K562 (cell line): ENCODE measurements around the gene PGM3. TPM values are rescaled to one million over a fixed set of nuclear protein-coding genes. Genes with fewer than 3 reads are reported as not detected.

ENCODE experiments used
- ATAC-seq: fragments of 200-7000 bp; cut with Tn5 transposase; 3 replicates; pipeline ENCODE4 v1.9.1; 2020; ENCODE audit warnings: moderate library complexity
- BruUV-seq: library from RNA; stranded (reverse); fragments of 400-500 nt; replicated peaks from 2 replicates; lab custom pipeline; 2021; lab: Mats Ljungman, UMichigan
- CTCF ChIA-PET: fragments of 300-600 bp; formaldehyde crosslinking; extraction: SDS; loops from one replicate; lab custom pipeline; 2021; ENCODE audit warnings: low intra/inter-chr PET ratio; lab: Yijun Ruan, JAX
- POLR2A ChIA-PET: fragments of 300-600, 350-650 bp; sonication (Branson Sonifier 250); formaldehyde crosslinking; extraction: SDS; loops from one replicate; lab custom pipeline; 2021; ENCODE audit warnings: antibody characterized with exemption, inconsistent platforms; lab: Yijun Ruan, JAX
- DNase-seq, 4 experiments: peaks; one replicate each; pipeline versions ENCODE4 v3.0.0 to v3.0.0-alpha.2; 2011 to 2018; ENCODE audit warnings: low spot score in 3 of 4, mixed read lengths in 3 of 4; ENCODE audit errors: extremely low read depth in 1 of 4
- FAIRE-seq: peaks from 2 replicates; lab custom pipeline; 2011; peaks lifted over from hg19 to GRCh38; lab: Jason Lieb, UNC
- H2AFZ ChIP-seq: 2 replicates; pipeline ENCODE4 v1.6.0; 2011; ENCODE audit warnings: low read depth, low read length, control low read depth, inconsistent platforms
- H3K27ac ChIP-seq: fragments of 200-600 bp; 3 replicates; pipeline ENCODE4 v1.8.0; 2011; ENCODE audit warnings: low read depth, mild to moderate bottlenecking, control low read depth, inconsistent platforms, low read length, moderate library complexity, mixed read lengths; ENCODE audit errors: extremely low read depth
- H3K27me3 ChIP-seq, 2 experiments: fragments of 300-600 bp in 1 of 2; 2 replicates in 1 of 2; 3 replicates in 1 of 2; pipeline versions ENCODE4 v1.6.0 to v1.8.0; 2011; ENCODE audit warnings: inconsistent platforms in 2 of 2, low read length in 2 of 2, mild to moderate bottlenecking in 1 of 2, mixed read lengths in 1 of 2, moderate library complexity in 1 of 2; ENCODE audit not compliant: control insufficient read depth in 2 of 2, insufficient read depth in 2 of 2
- H3K36me3 ChIP-seq: fragments of 300-600 bp; 3 replicates; pipeline ENCODE4 v1.8.0; 2011; ENCODE audit warnings: mild to moderate bottlenecking, low read length, inconsistent platforms; ENCODE audit not compliant: control insufficient read depth, insufficient read depth
- H3K4me1 ChIP-seq, 2 experiments: fragments of 200-600 bp in 1 of 2; replicated peaks in 1 of 2; 2 replicates in 1 of 2; 3 replicates in 1 of 2; pipeline versions ENCODE4 v1.5.1 to v1.8.0; 2011; ENCODE audit warnings: inconsistent platforms in 2 of 2, low read length in 2 of 2, mild to moderate bottlenecking in 1 of 2, mixed read lengths in 1 of 2, moderate library complexity in 1 of 2; ENCODE audit not compliant: control insufficient read depth in 2 of 2, insufficient read depth in 2 of 2
- H3K4me2 ChIP-seq: 2 replicates; pipeline ENCODE4 v1.6.1; 2011; ENCODE audit warnings: low read length, control low read depth, inconsistent platforms, mixed read lengths; ENCODE audit not compliant: insufficient read depth
- H3K4me3 ChIP-seq: fragments of 200-600 bp; sonication (generic), shearing (Covaris generic); 2 replicates; pipeline ENCODE4 v1.5.1; 2016; ENCODE audit warnings: control low read depth, inconsistent platforms
- H3K79me2 ChIP-seq: fragments of 200-600 bp; 3 replicates; pipeline ENCODE4 v1.8.0; 2011; ENCODE audit warnings: low read length, inconsistent platforms; ENCODE audit not compliant: control insufficient read depth, insufficient read depth
- H3K9ac ChIP-seq, 2 experiments: 2 replicates each; pipeline versions ENCODE4 v1.6.0 to v1.6.1; 2011; ENCODE audit warnings: low read depth in 2 of 2, low read length in 2 of 2, control low read depth in 1 of 2, inconsistent platforms in 1 of 2, mild to moderate bottlenecking in 1 of 2, mixed read lengths in 1 of 2; ENCODE audit not compliant: insufficient read depth in 1 of 2
- H3K9me1 ChIP-seq: one replicate; pipeline ENCODE4 v1.6.0; 2011; ENCODE audit warnings: inconsistent platforms, mild to moderate bottlenecking, low read length, moderate library complexity; ENCODE audit not compliant: control insufficient read depth, insufficient read depth
- H3K9me3 ChIP-seq: replicated peaks from 2 replicates; pipeline ENCODE4 v1.5.1; 2011; ENCODE audit warnings: low read depth, low read length, inconsistent platforms; ENCODE audit not compliant: control insufficient read depth, insufficient read depth
- H4K20me1 ChIP-seq: replicated peaks from 2 replicates; pipeline ENCODE4 v1.6.1; 2011; ENCODE audit warnings: low read length, inconsistent platforms, mixed read lengths; ENCODE audit not compliant: control insufficient read depth, insufficient read depth
- E2F6 ChIP-seq, 2 experiments: IDR thresholded peaks; 2 replicates each; pipeline ENCODE4 v1.6.1; 2011; ENCODE audit warnings: borderline replicate concordance in 1 of 2, control low read depth in 1 of 2, low read depth in 1 of 2, low read length in 1 of 2, mild to moderate bottlenecking in 1 of 2, mixed read lengths in 1 of 2, moderate library complexity in 1 of 2; ENCODE audit not compliant: insufficient read depth in 1 of 2, insufficient read length in 1 of 2, poor library complexity in 1 of 2, severe bottlenecking in 1 of 2; ENCODE audit errors: extremely low read depth in 1 of 2
- ETV6 ChIP-seq, 3 experiments: fragments of 150-350 bp in 1 of 3; sonication (generic) in 1 of 3; formaldehyde crosslinking in 1 of 3; IDR thresholded peaks; 2 replicates each; pipeline versions ENCODE4 v1.6.1 to v1.8.0; 2014 to 2022; ENCODE audit warnings: borderline replicate concordance in 2 of 3, low read depth in 2 of 3, antibody characterized with exemption in 1 of 3, low read length in 1 of 3, mild to moderate bottlenecking in 1 of 3, missing genetic modification reagents in 1 of 3
- FOXP4 ChIP-seq: sonication (generic); formaldehyde crosslinking; IDR thresholded peaks from 2 replicates; pipeline ENCODE4 v1.8.0; 2022; ENCODE audit warnings: mild to moderate bottlenecking, missing genetic modification reagents, borderline replicate concordance
- HNRNPK ChIP-seq: fragments of 200-400 bp; formaldehyde crosslinking; IDR thresholded peaks from one replicate; pipeline ENCODE4 v1.6.1; 2018; ENCODE audit warnings: mild to moderate bottlenecking, low read depth, low read length; ENCODE audit not compliant: poor library complexity, severe bottlenecking
- MECOM ChIP-seq: fragments of 250-450 bp; sonication (Bioruptor Pico); IDR thresholded peaks from 2 replicates; pipeline ENCODE4 v1.8.0; 2022; ENCODE audit warnings: inconsistent platforms
- PHF21A ChIP-seq: fragments of 450-650 bp; IDR thresholded peaks from 2 replicates; pipeline ENCODE4 v1.6.1; 2017; ENCODE audit warnings: low read depth, borderline replicate concordance
- SMAD4 ChIP-seq: fragments of 250-450 bp; sonication (Bioruptor Pico); conservative IDR thresholded peaks from 2 replicates; pipeline ENCODE4 v1.8.0; 2021; ENCODE audit warnings: inconsistent platforms, mild to moderate bottlenecking, moderate library complexity
- SMC3 ChIP-seq: conservative IDR thresholded peaks from 2 replicates; pipeline ENCODE4 v1.6.1; 2011; ENCODE audit warnings: low read depth, low read length, improper control_type of control experiment; ENCODE audit not compliant: insufficient read depth
- SPI1 ChIP-seq: IDR thresholded peaks from 2 replicates; pipeline ENCODE4 v1.6.1; 2011; ENCODE audit warnings: low read depth, low read length, control low read depth, borderline replicate concordance
- SREBF2 ChIP-seq: sonication (generic); formaldehyde crosslinking; IDR thresholded peaks from 2 replicates; pipeline ENCODE4 v1.4.0; 2020; ENCODE audit warnings: mild to moderate bottlenecking, missing genetic modification reagents
- THRB ChIP-seq: fragments of 450-650 bp; formaldehyde crosslinking; conservative IDR thresholded peaks from 2 replicates; pipeline ENCODE4 v1.4.0; 2022; ENCODE audit warnings: mild to moderate bottlenecking, missing genetic modification characterization
- ZNF23 ChIP-seq: fragments of 250-450 bp; sonication (Bioruptor Pico); IDR thresholded peaks from 2 replicates; pipeline ENCODE4 v1.4.0; 2020; ENCODE audit warnings: mild to moderate bottlenecking
- ZNF445 ChIP-seq: fragments of 250-450 bp; sonication (Bioruptor Pico); IDR thresholded peaks from 2 replicates; pipeline ENCODE4 v1.4.0; 2020; ENCODE audit warnings: low read depth, mild to moderate bottlenecking, moderate library complexity
- ZNF77 ChIP-seq: fragments of 250-450 bp; sonication (Bioruptor Pico); IDR thresholded peaks from 2 replicates; pipeline ENCODE4 v1.5.0; 2020
- ZNF785 ChIP-seq: fragments of 250-450 bp; sonication (Bioruptor Pico); IDR thresholded peaks from 2 replicates; pipeline ENCODE4 v1.4.0; 2020; ENCODE audit warnings: mild to moderate bottlenecking
- WGBS: fragments of 100-300 bp; shearing (Covaris generic); methylation state at CpG from one replicate; pipeline ENCODE4 v1.1.6; 2016; ENCODE audit warnings: low coverage, mixed read lengths; ENCODE audit not compliant: insufficient coverage; ENCODE audit errors: missing lambda C conversion rate; 5-methylcytosine and 5-hydroxymethylcytosine counted together
- in situ Hi-C: fragments of 300-500 bp; cut with MboI; formaldehyde crosslinking; loops from 4 replicates; pipeline ENCODE4 v1.15.0; 2018; ENCODE audit warnings: inconsistent platforms, mixed read lengths
- intact Hi-C: fragments of 100-400 bp; cut with micrococcal nuclease; formaldehyde crosslinking; loops from 2 replicates; pipeline ENCODE4 v1.14.2; 2022
- polyA plus RNA-seq, 8 experiments: library from polyadenylated mRNA; depleted of rRNA in 4 of 8; stranded (reverse) in 5 of 8; unstranded in 3 of 8; fragments of >200 nt; fragmentation: Nextera tagmentation in 2 of 8; fragmentation: Illumina TruSeq in 1 of 8; extraction: Ambion mirVana in 2 of 8; extraction: Trizol in 1 of 8; gene quantifications; 2 replicates each; pipeline versions ENCODE4 v1.2.1 to v1.2.3, GENCODE V29; 2011 to 2014; ENCODE audit warnings: inconsistent platforms in 1 of 8, missing spikeins in 1 of 8
- total RNA-seq, 7 experiments: library from RNA; depleted of rRNA in 6 of 7; stranded (reverse); fragments of >200 nt in 6 of 7; fragmentation: Illumina TruSeq in 2 of 7; extraction: Trizol in 2 of 7; gene quantifications; 2 replicates each; pipeline versions ENCODE4 v1.2.1 to v1.2.3, GENCODE V29; 2011 to 2021; ENCODE audit warnings: low replicate concordance in 1 of 7

The PGM3 gene
- total and polyA plus RNA-seq, 9 of the 15 experiments (the other 6 are each of a cell fraction or from before 2014, with no cell fraction given): 19.1 to 107 (median 50.5) TPM

- BruUV-seq: no TSS peak
- peaks cover 42% of the 10 kb centered on the region for H3K79me2 ChIP-seq
- POLR2A ChIA-PET: interaction anchor here (0.8 to 1.7 kb wide), 3 partner anchors 9 to 40 kb away, joined by 3 to 5 read pairs (median 5); no protein-coding TSS in a partner anchor
- DNase-seq (no peak), FAIRE-seq (no peak), ATAC-seq (no peak)
- no peak overlapping the region for H3K4me2 ChIP-seq
- WGBS: 92% methylated on average over 6 of the region's 6 CpGs
- no peaks in the 10 kb centered on the region for H3K27me3 ChIP-seq
- H3K4me1 ChIP-seq: peaks cover 6 to 14% of the 10 kb centered on the region in 2 experiments; a peak in 4 of 5 replicates
- H4K20me1 ChIP-seq: 0 out of 2 replicates have a peak, but pooled peaks cover 3% of the 10 kb centered on the region
- no peak overlapping the region for H3K27ac ChIP-seq
- no peak overlapping the region for H3K4me3 ChIP-seq
- no peak overlapping the region for H3K9ac ChIP-seq
- in situ Hi-C loops (loop anchor here (25.0 kb wide), 1 partner anchor 953 kb away; the partner anchor contains the start of gene IBTK), intact Hi-C loops (no loop called here)
- no peaks in the 10 kb centered on the region for H3K9me1 ChIP-seq
- H3K9me3 ChIP-seq: no peaks in the 10 kb centered on the region
- peaks cover 51% of the 10 kb centered on the region for H3K36me3 ChIP-seq
- CTCF ChIA-PET: no interaction called here
- H2AFZ ChIP-seq: no peak overlapping the region
- TF ChIP-seq SMAD4 (CRISPR knock-in tag) (no peak), ZNF785 (CRISPR knock-in tag) (no peak), FOXP4 (no peak), SREBF2 (CRISPR knock-in tag) (no peak), MECOM (CRISPR knock-in tag) (no peak), E2F6 (IDR thresholded peaks at IDR 0.05; ENCODE audit: borderline replicate concordance in 1 of 2, extremely low read depth in 1 of 2, insufficient read depth in 1 of 2, insufficient read length in 1 of 2, low read depth in 1 of 2, low read length in 1 of 2, poor library complexity in 1 of 2, severe bottlenecking in 1 of 2) (no peak), PHF21A (no peak), THRB (CRISPR knock-in tag) (no peak), ETV6 (IDR thresholded peaks at IDR 0.05; ENCODE audit: borderline replicate concordance in 1 of 2, low read depth in 2 of 2, low read length in 1 of 2) (no peak), ETV6 (CRISPR knock-in tag; IDR thresholded peaks at IDR 0.05; ENCODE audit: borderline replicate concordance) (no peak), ZNF445 (no peak), ZNF77 (CRISPR knock-in tag) (no peak), SPI1 (no peak), HNRNPK (no peak), ZNF23 (CRISPR knock-in tag) (no peak), SMC3 (no peak)
Measured at GRCh38 chr6:83190626-83191025, 2.4 kb downstream of the PGM3 start.
